D721Med (cell line): ENCODE results near the gene HERC5.

Experiments used
- DNase-seq: peaks from one replicate; pipeline ENCODE4 v3.0.0; 2011; ENCODE audit warnings: low spot score; ENCODE audit not compliant: insufficient read length
- FAIRE-seq: peaks from 2 replicates; lab custom pipeline; 2011; peaks lifted over from hg19 to GRCh38; lab: Jason Lieb, UNC
- CTCF ChIP-seq: IDR thresholded peaks from 2 replicates; pipeline ENCODE4 v1.5.1; 2012; ENCODE audit warnings: mild to moderate bottlenecking, control low read depth; ENCODE audit not compliant: insufficient read depth; ENCODE audit errors: missing control alignments

The HERC5 gene

DNA sequence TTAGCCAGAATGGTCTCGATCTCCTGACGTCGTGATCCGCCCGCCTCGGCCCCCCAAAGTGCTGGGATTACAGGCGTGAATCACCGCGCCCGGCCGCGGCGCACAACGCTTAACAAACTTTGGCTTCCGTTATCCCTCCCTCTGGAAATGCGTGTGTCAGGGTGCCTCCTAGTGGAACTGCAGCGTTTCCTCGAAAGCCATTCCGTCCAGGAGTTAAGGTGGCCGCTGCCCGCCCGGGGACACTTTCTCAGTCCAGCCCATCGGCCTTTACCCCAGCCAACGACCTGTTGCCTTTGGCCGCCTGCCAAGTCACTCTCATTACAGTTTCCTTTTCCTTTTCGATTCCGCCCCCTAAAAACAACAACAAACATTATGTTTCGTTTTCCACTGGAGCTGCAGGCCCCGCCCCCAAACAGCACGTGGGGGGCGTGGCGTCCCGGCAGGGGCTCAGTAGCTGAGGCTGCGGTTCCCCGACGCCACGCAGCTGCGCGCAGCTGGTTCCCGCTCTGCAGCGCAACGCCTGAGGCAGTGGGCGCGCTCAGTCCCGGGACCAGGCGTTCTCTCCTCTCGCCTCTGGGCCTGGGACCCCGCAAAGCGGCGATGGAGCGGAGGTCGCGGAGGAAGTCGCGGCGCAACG is at the start of gene HERC5:
HERC5 (plus strand) TSS at position 450 of the 637 bp plus-strand sequence; CDS start at position 601, 151 bp downstream.
- peak; percentile 70 for TF ChIP-seq CTCF
- peak; percentile 25 for DNase-seq
- FAIRE-seq = no peak

DNA sequence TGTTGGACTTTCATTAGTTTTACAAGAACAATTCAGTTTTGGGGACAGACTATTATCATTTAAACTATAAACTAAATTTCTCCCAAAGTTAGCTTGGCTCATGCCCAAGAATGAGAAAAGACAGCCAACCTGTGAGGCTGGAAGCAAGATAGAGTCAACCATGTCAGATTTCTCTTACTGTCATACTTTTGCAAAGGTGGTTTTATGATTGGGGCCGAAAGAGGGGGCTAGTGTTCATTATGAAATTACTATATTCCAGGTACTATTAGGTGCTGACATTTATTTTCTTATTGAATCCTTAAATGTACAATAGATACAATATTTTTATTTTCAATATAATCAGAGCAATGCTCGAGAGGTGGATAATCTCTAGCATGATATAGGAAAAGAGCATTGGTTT is 47.7 kb upstream of the HERC5 start:
- DNase-seq (no peak), FAIRE-seq (no peak)
- TF ChIP-seq CTCF = no peak

- FAIRE-seq (no peak), DNase-seq (no peak)
- TF ChIP-seq CTCF = no peak
These were observed 47.1 kb upstream of the HERC5 start for GRCh38 chr4:88409789-88410188.

GRCh38 chr4:88411491-88412096 is 45.3 kb upstream of the HERC5 start:
- DNase-seq (no peak), FAIRE-seq (no peak)
- no peak for TF ChIP-seq CTCF

GRCh38 chr4:88413801-88414200 is 43.1 kb upstream of the HERC5 start:
- DNase-seq = no peak
- TF ChIP-seq CTCF = no peak
- FAIRE-seq = no peak

DNA sequence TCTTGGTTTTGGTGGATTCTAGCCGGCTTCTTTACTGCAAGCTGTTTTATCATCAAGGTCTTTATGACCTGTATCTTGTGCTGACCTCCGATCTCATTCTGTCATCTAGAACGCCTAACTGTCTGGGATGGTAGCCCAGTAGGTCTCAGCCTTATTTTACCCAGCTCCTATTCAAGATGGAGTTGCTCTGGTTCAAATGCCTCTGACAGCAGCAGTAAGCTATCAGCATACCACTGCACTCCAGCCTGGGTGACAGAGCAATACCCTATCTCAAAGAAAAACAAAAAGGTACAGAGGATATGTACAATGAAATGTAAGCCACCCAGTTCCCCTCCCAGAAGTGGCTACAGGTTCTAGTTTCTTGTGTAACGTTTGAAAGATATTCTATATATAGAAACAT is 42.2 kb upstream of the HERC5 start:
- FAIRE-seq (no peak), DNase-seq (no peak)
- TF ChIP-seq CTCF = no peak

DNA sequence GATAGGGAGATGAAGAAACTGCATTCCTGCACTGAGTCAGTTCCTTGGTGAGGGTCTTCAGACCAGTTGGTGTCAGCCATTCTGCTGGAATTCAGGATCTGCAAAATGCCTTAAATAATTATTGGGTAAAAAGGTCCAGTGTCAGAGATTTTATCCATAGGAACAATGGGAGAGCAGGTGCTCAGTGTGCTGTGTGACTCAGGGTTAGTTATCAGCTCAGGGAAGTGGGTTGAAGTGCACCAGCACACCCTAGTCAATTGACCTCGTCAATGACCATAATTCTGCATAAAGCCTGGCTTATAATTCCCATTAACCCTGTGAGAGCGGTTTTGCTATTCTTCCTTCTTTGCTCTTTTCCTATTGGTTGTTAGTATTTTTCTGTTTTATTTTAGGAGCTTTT is 40.9 kb upstream of the HERC5 start:
- FAIRE-seq = no peak
- no peak for TF ChIP-seq CTCF
- no peak for DNase-seq
